HCT116 (cell line): ENCODE measurements around the gene ANKRD36C.

Source experiments
- SIN3A ChIP-seq: IDR thresholded peaks from 2 replicates; pipeline ENCODE4 v1.6.1; 2012; ENCODE audit warnings: low read depth
- TF ChIP-seq, protein P1 (sequence below), 3 experiments: fragments of 200-600 bp in 1 of 3; sonication (generic) in 1 of 3; IDR thresholded peaks in 2 of 3; conservative IDR thresholded peaks in 1 of 3; 2 replicates each; pipeline ENCODE4 v1.5.1; 2012 to 2017; ENCODE audit warnings: low read depth in 2 of 3, low read length in 2 of 3, antibody characterized with exemption in 1 of 3, borderline replicate concordance in 1 of 3, control low read depth in 1 of 3, mild to moderate bottlenecking in 1 of 3, mixed read lengths in 1 of 3, mixed run types in 1 of 3, moderate library complexity in 1 of 3; ENCODE audit not compliant: insufficient read depth in 1 of 3

GRCh38 chr2:96024336-96025193, 32.9 kb upstream of the ANKRD36C start:
- TF ChIP-seq, protein P1, sequence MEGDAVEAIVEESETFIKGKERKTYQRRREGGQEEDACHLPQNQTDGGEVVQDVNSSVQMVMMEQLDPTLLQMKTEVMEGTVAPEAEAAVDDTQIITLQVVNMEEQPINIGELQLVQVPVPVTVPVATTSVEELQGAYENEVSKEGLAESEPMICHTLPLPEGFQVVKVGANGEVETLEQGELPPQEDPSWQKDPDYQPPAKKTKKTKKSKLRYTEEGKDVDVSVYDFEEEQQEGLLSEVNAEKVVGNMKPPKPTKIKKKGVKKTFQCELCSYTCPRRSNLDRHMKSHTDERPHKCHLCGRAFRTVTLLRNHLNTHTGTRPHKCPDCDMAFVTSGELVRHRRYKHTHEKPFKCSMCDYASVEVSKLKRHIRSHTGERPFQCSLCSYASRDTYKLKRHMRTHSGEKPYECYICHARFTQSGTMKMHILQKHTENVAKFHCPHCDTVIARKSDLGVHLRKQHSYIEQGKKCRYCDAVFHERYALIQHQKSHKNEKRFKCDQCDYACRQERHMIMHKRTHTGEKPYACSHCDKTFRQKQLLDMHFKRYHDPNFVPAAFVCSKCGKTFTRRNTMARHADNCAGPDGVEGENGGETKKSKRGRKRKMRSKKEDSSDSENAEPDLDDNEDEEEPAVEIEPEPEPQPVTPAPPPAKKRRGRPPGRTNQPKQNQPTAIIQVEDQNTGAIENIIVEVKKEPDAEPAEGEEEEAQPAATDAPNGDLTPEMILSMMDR (IDR thresholded peaks at IDR 0.05 in 2 of 3, conservative IDR thresholded peaks at IDR 0.05 in 1 of 3; ENCODE audit: borderline replicate concordance in 1 of 3, insufficient read depth in 1 of 3, low read depth in 2 of 3, low read length in 2 of 3) = no peak
- TF ChIP-seq SIN3A = no peak
